Neural cell (in vitro differentiated cells): Measurements from ENCODE around the gene AKT3.

ENCODE experiments used
- EP300 ChIP-seq: fragments of 450-650 bp; conservative IDR thresholded peaks from 2 replicates; pipeline ENCODE4 v1.6.1; 2014; ENCODE audit warnings: antibody characterized with exemption, mild to moderate bottlenecking, moderate library complexity; ENCODE audit not compliant: poor library complexity, severe bottlenecking
- EZH2 ChIP-seq: fragments of 200-600, 300-800 bp; shearing (Covaris generic), sonication (generic); IDR thresholded peaks from 2 replicates; pipeline ENCODE4 v1.6.1; 2014; ENCODE audit warnings: antibody characterized with exemption, low read length, borderline replicate concordance, mild to moderate bottlenecking; ENCODE audit not compliant: insufficient read depth, poor library complexity, severe bottlenecking
- SMC3 ChIP-seq: fragments of 450-650 bp; conservative IDR thresholded peaks from 2 replicates; pipeline ENCODE4 v1.6.1; 2014; ENCODE audit warnings: antibody characterized with exemption, mild to moderate bottlenecking, moderate library complexity; ENCODE audit not compliant: poor library complexity
- TAF1 ChIP-seq: IDR thresholded peaks from 2 replicates; pipeline ENCODE4 v1.6.1; 2012; ENCODE audit warnings: low read depth
- TF ChIP-seq, protein P1 (sequence below): fragments of 450-650 bp; IDR thresholded peaks from 2 replicates; pipeline ENCODE4 v1.5.1; 2014; ENCODE audit warnings: antibody characterized with exemption, mild to moderate bottlenecking, moderate library complexity; ENCODE audit not compliant: poor library complexity, severe bottlenecking
- TF ChIP-seq, protein P2 (sequence below): IDR thresholded peaks from 2 replicates; pipeline ENCODE4 v1.6.1; 2012; ENCODE audit warnings: borderline replicate concordance

DNA sequence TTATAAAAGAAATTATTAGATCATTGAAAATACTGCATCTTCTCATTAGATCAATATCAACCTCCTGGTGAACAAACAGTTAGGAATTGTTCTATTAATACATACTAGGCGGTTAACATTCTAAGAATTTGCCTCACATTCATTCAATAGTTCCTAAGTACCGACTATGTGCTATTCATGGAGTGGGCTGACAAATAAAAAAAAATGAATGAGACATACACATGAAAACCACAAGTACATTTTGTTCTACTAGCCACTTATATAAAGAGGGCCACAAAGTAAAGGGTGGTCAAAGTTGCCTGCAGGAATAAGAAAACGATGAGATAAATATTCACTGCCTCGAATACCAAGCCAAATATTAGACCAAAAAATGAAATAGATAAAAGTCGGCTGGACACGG, 299.8 kb downstream of the AKT3 start:
- TF ChIP-seq, protein P1, sequence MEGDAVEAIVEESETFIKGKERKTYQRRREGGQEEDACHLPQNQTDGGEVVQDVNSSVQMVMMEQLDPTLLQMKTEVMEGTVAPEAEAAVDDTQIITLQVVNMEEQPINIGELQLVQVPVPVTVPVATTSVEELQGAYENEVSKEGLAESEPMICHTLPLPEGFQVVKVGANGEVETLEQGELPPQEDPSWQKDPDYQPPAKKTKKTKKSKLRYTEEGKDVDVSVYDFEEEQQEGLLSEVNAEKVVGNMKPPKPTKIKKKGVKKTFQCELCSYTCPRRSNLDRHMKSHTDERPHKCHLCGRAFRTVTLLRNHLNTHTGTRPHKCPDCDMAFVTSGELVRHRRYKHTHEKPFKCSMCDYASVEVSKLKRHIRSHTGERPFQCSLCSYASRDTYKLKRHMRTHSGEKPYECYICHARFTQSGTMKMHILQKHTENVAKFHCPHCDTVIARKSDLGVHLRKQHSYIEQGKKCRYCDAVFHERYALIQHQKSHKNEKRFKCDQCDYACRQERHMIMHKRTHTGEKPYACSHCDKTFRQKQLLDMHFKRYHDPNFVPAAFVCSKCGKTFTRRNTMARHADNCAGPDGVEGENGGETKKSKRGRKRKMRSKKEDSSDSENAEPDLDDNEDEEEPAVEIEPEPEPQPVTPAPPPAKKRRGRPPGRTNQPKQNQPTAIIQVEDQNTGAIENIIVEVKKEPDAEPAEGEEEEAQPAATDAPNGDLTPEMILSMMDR = no peak
- TF ChIP-seq SMC3 (no peak), EP300 (no peak), TAF1 (no peak), EZH2 (no peak)
- TF ChIP-seq, protein P2, sequence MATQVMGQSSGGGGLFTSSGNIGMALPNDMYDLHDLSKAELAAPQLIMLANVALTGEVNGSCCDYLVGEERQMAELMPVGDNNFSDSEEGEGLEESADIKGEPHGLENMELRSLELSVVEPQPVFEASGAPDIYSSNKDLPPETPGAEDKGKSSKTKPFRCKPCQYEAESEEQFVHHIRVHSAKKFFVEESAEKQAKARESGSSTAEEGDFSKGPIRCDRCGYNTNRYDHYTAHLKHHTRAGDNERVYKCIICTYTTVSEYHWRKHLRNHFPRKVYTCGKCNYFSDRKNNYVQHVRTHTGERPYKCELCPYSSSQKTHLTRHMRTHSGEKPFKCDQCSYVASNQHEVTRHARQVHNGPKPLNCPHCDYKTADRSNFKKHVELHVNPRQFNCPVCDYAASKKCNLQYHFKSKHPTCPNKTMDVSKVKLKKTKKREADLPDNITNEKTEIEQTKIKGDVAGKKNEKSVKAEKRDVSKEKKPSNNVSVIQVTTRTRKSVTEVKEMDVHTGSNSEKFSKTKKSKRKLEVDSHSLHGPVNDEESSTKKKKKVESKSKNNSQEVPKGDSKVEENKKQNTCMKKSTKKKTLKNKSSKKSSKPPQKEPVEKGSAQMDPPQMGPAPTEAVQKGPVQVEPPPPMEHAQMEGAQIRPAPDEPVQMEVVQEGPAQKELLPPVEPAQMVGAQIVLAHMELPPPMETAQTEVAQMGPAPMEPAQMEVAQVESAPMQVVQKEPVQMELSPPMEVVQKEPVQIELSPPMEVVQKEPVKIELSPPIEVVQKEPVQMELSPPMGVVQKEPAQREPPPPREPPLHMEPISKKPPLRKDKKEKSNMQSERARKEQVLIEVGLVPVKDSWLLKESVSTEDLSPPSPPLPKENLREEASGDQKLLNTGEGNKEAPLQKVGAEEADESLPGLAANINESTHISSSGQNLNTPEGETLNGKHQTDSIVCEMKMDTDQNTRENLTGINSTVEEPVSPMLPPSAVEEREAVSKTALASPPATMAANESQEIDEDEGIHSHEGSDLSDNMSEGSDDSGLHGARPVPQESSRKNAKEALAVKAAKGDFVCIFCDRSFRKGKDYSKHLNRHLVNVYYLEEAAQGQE = no peak
